Adrenal gland (tissue), 12 donors: Measurements from ENCODE around the gene ADAMTS6. TPM values are rescaled to one million over a fixed set of nuclear protein-coding genes. Genes with fewer than 3 reads are reported as not detected.
"Not testable (repeated sequence)": the region's sequence is repeated elsewhere in the genome, so short reads cannot be mapped to it uniquely, and the experiment has no call there.

Experiments used
- DNase-seq, 7 donors: peaks; one replicate each; pipeline ENCODE4 v3.0.0-alpha.2; 2019 to 2020
- H3K27ac ChIP-seq, 5 donors: fragments of 200-600 bp; sonication (generic) in 4 of 5; 1 replicate in 3 of 5; 2 replicates in 2 of 5; pipeline versions ENCODE4 v1.5.1 to v1.8.0; 2016 to 2020; ENCODE audit warnings: mild to moderate bottlenecking in 1 of 5
- H3K27me3 ChIP-seq: fragments of 200-600 bp; 2 replicates; pipeline ENCODE4 v1.8.0; 2021
- H3K36me3 ChIP-seq, 2 donors: fragments of 200-600 bp; replicated peaks in 1 of 2; 1 replicate in 1 of 2; 2 replicates in 1 of 2; pipeline versions ENCODE4 v1.5.1 to v1.8.0; 2018 to 2022
- H3K4me1 ChIP-seq, 2 donors: fragments of 200-600 bp; replicated peaks in 1 of 2; 1 replicate in 1 of 2; 2 replicates in 1 of 2; pipeline versions ENCODE4 v1.5.1 to v1.8.0; 2018 to 2021
- H3K4me3 ChIP-seq, 4 donors: fragments of 200-600 bp; sonication (generic) in 3 of 4; one replicate each; pipeline ENCODE4 v1.5.1; 2016 to 2018
- H3K9me3 ChIP-seq, 3 donors: fragments of 200-600 bp; sonication (generic) in 1 of 3; replicated peaks in 1 of 3; 1 replicate in 2 of 3; 2 replicates in 1 of 3; pipeline versions ENCODE4 v1.5.1 to v1.8.0; 2016 to 2021
- POLR2A ChIP-seq, 2 donors: fragments of 450-650 bp; IDR thresholded peaks; one replicate each; pipeline ENCODE4 v1.6.1; 2017; ENCODE audit warnings: antibody characterized with exemption in 2 of 2, mild to moderate bottlenecking in 2 of 2, moderate library complexity in 1 of 2
- WGBS, 4 donors: extraction: QIAGEN DNeasy Blood & Tissue Kit in 2 of 4; methylation state at CpG; one replicate each; pipeline versions ENCODE4 v1.1.5 to v1.1.7; 2013 to 2017; 5-methylcytosine and 5-hydroxymethylcytosine counted together
- intact Hi-C, 2 donors: fragments of 100-400 bp; cut with DNase I; formaldehyde crosslinking; loops; one replicate each; pipeline versions ENCODE4 v1.14.1 to v1.15.0; 2022 to 2023
- polyA plus RNA-seq, 3 donors: library from polyadenylated mRNA; stranded (reverse); fragments of 200-250 nt in 2 of 3; fragments of 350-450 nt in 1 of 3; fragmentation: Illumina TruSeq in 1 of 3; extraction: RNeasy Lipid Tissue Mini Kit (QIAGEN cat#74804) in 1 of 3; gene quantifications; one replicate each; pipeline ENCODE4 v1.2.3, GENCODE V29; 2013 to 2014
- total RNA-seq, 9 donors: library from RNA; depleted of rRNA in 4 of 9; stranded (reverse); fragments of >200 nt in 4 of 9; fragments of 120-200 nt in 1 of 9; fragmentation: NEBNext Ultra II Directional in 1 of 9; extraction: Animal tissue kit (Norgen Biotek cat#: 25700) in 1 of 9; gene quantifications; one replicate each; pipeline versions ENCODE4 v1.1.0 to v1.2.4, GENCODE V29; 2013 to 2023
- TF ChIP-seq, protein P1 (sequence below), 6 experiments: fragments of 450-650 bp in 4 of 6; fragments of 200-600 bp in 2 of 6; sonication (generic) in 1 of 6; IDR thresholded peaks; 1 replicate in 5 of 6; 2 replicates in 1 of 6; pipeline versions ENCODE4 v1.5.1 to v1.8.0; 2016 to 2021; ENCODE audit warnings: antibody characterized with exemption in 6 of 6, mild to moderate bottlenecking in 2 of 6, moderate library complexity in 1 of 6
- donor health status: healthy with polysubstance abuse.
- donor health status: Bipolar disorder and iron deficiency.
- donor health status: DM: yes; HTN: yes; CAD: no.
- donor health status: DM: no; HTN: no; CAD: no.
- donor health status: DM: no; HTN: no; CAD: no.
- donor health status: DM: yes; HTN: yes; CAD: no.

ADAMTS6 gene
- total and polyA plus RNA-seq, 12 donors = 0.24 to 11.9 (median 0.89) TPM

GRCh38 chr5:65394087-65394486, 87.6 kb downstream of the ADAMTS6 start:
- H3K9me3 ChIP-seq = no peaks in the 10 kb centered on the region
- no peaks in the 10 kb centered on the region for H3K27me3 ChIP-seq
- 60 to 71% (median 63%) methylated on average over 2 of the region's 2 CpGs for WGBS, 4 donors
- no peaks in the 10 kb centered on the region for H3K36me3 ChIP-seq
- H3K4me1 ChIP-seq = no peaks in the 10 kb centered on the region
- no peak overlapping the region for H3K4me3 ChIP-seq
- intact Hi-C loops = no loop called here
- peak in 5 of 7 donors; percentile 11 to 66 (median 48) for DNase-seq
- no peak overlapping the region for H3K27ac ChIP-seq
- TF ChIP-seq, protein P1, sequence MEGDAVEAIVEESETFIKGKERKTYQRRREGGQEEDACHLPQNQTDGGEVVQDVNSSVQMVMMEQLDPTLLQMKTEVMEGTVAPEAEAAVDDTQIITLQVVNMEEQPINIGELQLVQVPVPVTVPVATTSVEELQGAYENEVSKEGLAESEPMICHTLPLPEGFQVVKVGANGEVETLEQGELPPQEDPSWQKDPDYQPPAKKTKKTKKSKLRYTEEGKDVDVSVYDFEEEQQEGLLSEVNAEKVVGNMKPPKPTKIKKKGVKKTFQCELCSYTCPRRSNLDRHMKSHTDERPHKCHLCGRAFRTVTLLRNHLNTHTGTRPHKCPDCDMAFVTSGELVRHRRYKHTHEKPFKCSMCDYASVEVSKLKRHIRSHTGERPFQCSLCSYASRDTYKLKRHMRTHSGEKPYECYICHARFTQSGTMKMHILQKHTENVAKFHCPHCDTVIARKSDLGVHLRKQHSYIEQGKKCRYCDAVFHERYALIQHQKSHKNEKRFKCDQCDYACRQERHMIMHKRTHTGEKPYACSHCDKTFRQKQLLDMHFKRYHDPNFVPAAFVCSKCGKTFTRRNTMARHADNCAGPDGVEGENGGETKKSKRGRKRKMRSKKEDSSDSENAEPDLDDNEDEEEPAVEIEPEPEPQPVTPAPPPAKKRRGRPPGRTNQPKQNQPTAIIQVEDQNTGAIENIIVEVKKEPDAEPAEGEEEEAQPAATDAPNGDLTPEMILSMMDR (IDR thresholded peaks at IDR 0.05) = no peak
- TF ChIP-seq POLR2A (IDR thresholded peaks at IDR 0.05) = no peak

GRCh38 chr5:65391591-65391990, 90.1 kb downstream of the ADAMTS6 start:
- WGBS, 4 donors = 89 to 96% (median 90%) methylated on average over 4 of the region's 4 CpGs
- Histone ChIP-seq H3K4me3 (no peak overlapping the region), H3K9me3 (no peaks in the 10 kb centered on the region), H3K27ac (no peak overlapping the region), H3K27me3 (no peaks in the 10 kb centered on the region), H3K4me1 (no peaks in the 10 kb centered on the region), H3K36me3 (no peaks in the 10 kb centered on the region)
- TF ChIP-seq POLR2A (IDR thresholded peaks at IDR 0.05) = no peak
- TF ChIP-seq, protein P1 (IDR thresholded peaks at IDR 0.05) = no peak
- intact Hi-C loops = no loop called here
- DNase-seq = no peak

GRCh38 chr5:65390208-65390607, 91.5 kb downstream of the ADAMTS6 start:
- no peak for TF ChIP-seq POLR2A (IDR thresholded peaks at IDR 0.05)
- H3K27me3 ChIP-seq = no peaks in the 10 kb centered on the region
- intact Hi-C loops = no loop called here
- H3K36me3 ChIP-seq = no peaks in the 10 kb centered on the region
- no peak overlapping the region for H3K4me3 ChIP-seq
- H3K27ac ChIP-seq = no peak overlapping the region
- 75 to 80% (median 76%) methylated on average over 3 of the region's 3 CpGs for WGBS, 4 donors
- DNase-seq = no peak
- no peaks in the 10 kb centered on the region for H3K9me3 ChIP-seq
- no peaks in the 10 kb centered on the region for H3K4me1 ChIP-seq

GRCh38 chr5:65383859-65384258, 97.9 kb downstream of the ADAMTS6 start:
- 84 to 93% (median 88%) methylated on average over 6 to 7 of the region's 7 CpGs for WGBS, 4 donors

GRCh38 chr5:65382582-65382981, 99.1 kb downstream of the ADAMTS6 start:
- TF ChIP-seq, protein P1 (IDR thresholded peaks at IDR 0.05) = no peak
- no peak for TF ChIP-seq POLR2A (IDR thresholded peaks at IDR 0.05)

More at GRCh38 chr5:65383859-65384258, 97.9 kb downstream of the ADAMTS6 start:
- Histone ChIP-seq H3K27me3 (no peaks in the 10 kb centered on the region), H3K36me3 (no peaks in the 10 kb centered on the region), H3K27ac (no peak overlapping the region), H3K4me3 (no peak overlapping the region), H3K4me1 (no peaks in the 10 kb centered on the region), H3K9me3 (no peaks in the 10 kb centered on the region)
- intact Hi-C loops = no loop called here
- no peak for DNase-seq
- TF ChIP-seq, protein P1 (IDR thresholded peaks at IDR 0.05) = no peak
- TF ChIP-seq POLR2A (IDR thresholded peaks at IDR 0.05) = no peak

GRCh38 chr5:65370505-65370904, 111.2 kb downstream of the ADAMTS6 start:
- H3K9me3 ChIP-seq, intact Hi-C loops, H3K4me1 ChIP-seq, H3K36me3 ChIP-seq, H3K27me3 ChIP-seq, H3K4me3 ChIP-seq, DNase-seq, H3K27ac ChIP-seq: not testable (repeated sequence)
- WGBS, 4 donors = 89 to 96% (median 92%) methylated on average over 14 to 15 of the region's 15 CpGs

More at GRCh38 chr5:65382582-65382981, 99.1 kb downstream of the ADAMTS6 start:
- H3K27me3 ChIP-seq = no peaks in the 10 kb centered on the region
- intact Hi-C loops = no loop called here
- no peak for DNase-seq
- no peak overlapping the region for H3K4me3 ChIP-seq
- 43 to 50% (median 44%) methylated on average over 1 of the region's 1 CpG for WGBS, 4 donors
- no peaks in the 10 kb centered on the region for H3K4me1 ChIP-seq
- H3K27ac ChIP-seq = no peak overlapping the region
- no peaks in the 10 kb centered on the region for H3K36me3 ChIP-seq
- H3K9me3 ChIP-seq = no peaks in the 10 kb centered on the region
